AG04450 (cell line): ENCODE data around the gene C1orf21. TPM values are rescaled to one million over a fixed set of nuclear protein-coding genes. Genes with fewer than 3 reads are reported as not detected.

Experiments used
- CTCF ChIA-PET: fragments of 300-600, 350-600 bp; formaldehyde crosslinking; extraction: SDS; loops from one replicate; lab custom pipeline; 2022; ENCODE audit warnings: antibody characterized with exemption, inconsistent platforms; lab: Charles Lee
- POLR2A ChIA-PET: fragments of 350-600 bp; formaldehyde crosslinking; extraction: SDS; loops from one replicate; lab custom pipeline; 2021; ENCODE audit warnings: antibody characterized with exemption, inconsistent platforms; lab: Yijun Ruan, JAX
- DNase-seq: peaks from one replicate; pipeline ENCODE4 v3.0.0-alpha.2; 2011; ENCODE audit warnings: low read depth, low spot score
- H3K27ac ChIP-seq: one replicate; pipeline ENCODE4 v1.5.1; 2012; ENCODE audit warnings: low read depth, low read length, control low read depth
- H3K27me3 ChIP-seq: one replicate; pipeline ENCODE4 v1.6.0; 2012; ENCODE audit warnings: low read length; ENCODE audit not compliant: control insufficient read depth, insufficient read depth
- H3K4me3 ChIP-seq: 2 replicates; pipeline ENCODE4 v1.5.1; 2011; ENCODE audit warnings: mild to moderate bottlenecking, low read depth, low read length, control low read depth
- H3K9me3 ChIP-seq: 2 replicates; pipeline ENCODE4 v1.5.1; 2012; ENCODE audit warnings: low read length; ENCODE audit not compliant: control insufficient read depth, insufficient read depth
- polyA plus RNA-seq: library from polyadenylated mRNA; depleted of rRNA; stranded (reverse); fragments of >200 nt; gene quantifications from 2 replicates; pipeline ENCODE4 v1.2.3, GENCODE V29; 2011
- TF ChIP-seq, protein P1 (sequence below): IDR thresholded peaks from 2 replicates; pipeline ENCODE4 v1.5.1; 2011; ENCODE audit warnings: low read depth, low read length, control low read depth, inconsistent platforms

C1orf21 gene
- polyA plus RNA-seq, 1 experiment = 29.5 TPM

DNA sequence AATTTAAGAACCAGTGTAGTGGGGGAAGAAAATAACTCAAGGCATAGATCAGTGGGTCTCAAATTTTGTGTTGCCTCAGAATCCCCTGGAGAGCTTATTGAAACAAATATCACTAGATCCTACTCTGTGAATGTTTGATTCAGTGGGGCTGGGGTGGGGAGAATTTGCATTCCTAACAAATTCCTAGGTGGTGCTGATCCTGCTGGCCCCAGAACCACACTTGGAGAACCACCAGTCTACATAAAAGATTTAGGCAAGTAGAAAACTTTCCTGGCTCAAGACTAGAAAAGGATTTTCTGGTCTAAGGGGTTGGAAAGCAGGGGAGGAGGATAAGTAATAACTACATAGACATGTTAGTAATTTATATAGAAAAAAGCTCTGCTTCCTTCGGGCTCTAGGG is 34.1 kb upstream of the C1orf21 start:
- ChIA-PET POLR2A (no interaction called here), CTCF (no interaction called here)
- TF ChIP-seq, protein P1, sequence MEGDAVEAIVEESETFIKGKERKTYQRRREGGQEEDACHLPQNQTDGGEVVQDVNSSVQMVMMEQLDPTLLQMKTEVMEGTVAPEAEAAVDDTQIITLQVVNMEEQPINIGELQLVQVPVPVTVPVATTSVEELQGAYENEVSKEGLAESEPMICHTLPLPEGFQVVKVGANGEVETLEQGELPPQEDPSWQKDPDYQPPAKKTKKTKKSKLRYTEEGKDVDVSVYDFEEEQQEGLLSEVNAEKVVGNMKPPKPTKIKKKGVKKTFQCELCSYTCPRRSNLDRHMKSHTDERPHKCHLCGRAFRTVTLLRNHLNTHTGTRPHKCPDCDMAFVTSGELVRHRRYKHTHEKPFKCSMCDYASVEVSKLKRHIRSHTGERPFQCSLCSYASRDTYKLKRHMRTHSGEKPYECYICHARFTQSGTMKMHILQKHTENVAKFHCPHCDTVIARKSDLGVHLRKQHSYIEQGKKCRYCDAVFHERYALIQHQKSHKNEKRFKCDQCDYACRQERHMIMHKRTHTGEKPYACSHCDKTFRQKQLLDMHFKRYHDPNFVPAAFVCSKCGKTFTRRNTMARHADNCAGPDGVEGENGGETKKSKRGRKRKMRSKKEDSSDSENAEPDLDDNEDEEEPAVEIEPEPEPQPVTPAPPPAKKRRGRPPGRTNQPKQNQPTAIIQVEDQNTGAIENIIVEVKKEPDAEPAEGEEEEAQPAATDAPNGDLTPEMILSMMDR = no peak
- Histone ChIP-seq H3K4me3 (no peak overlapping the region), H3K27ac (no peak overlapping the region), H3K9me3 (no peaks in the 10 kb centered on the region), H3K27me3 (peaks cover 12% of the 10 kb centered on the region)
- no peak for DNase-seq

DNA sequence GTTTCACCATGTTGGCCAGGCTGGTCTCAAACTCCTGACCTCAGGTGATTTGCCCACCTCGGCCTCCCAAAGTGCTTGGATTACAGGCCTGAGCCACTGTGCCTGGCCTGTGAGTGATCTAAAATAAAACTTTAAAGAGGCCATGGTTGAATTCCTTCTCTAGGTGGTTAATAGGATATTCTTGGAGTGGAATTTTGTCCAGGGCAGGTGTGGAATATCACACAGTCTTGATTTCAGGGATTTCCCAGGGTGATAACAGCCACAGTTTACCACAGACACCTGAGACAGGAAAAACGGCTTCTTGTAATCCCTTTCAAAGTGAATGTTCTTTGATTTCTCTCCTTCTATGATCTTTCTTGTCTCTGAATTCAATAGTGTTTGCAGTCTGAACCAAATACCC is 32.1 kb upstream of the C1orf21 start:
- no peak overlapping the region for H3K27ac ChIP-seq
- TF ChIP-seq, protein P1 = no peak
- H3K27me3 ChIP-seq = peaks cover 12% of the 10 kb centered on the region
- ChIA-PET POLR2A (no interaction called here), CTCF (no interaction called here)
- no peak for DNase-seq
- no peak overlapping the region for H3K4me3 ChIP-seq
- no peaks in the 10 kb centered on the region for H3K9me3 ChIP-seq

DNA sequence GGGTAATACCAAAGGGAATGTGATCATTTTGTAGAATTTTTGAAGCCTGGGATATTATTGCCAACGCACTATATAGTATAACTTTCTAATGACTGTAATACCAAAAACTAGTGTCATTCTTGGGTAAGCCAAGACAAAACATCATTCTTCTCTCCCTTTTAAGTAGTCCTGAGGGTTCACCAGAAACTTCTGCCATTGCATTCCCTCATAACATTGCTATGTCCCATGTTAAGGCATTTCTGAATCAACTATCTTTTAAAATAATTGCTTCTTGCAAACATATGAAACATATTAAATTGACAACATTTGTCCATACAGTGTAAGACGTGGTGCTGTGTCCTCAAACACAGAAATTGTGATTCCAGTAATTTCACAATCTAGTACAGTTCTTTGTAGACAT is 29.9 kb upstream of the C1orf21 start:
- no peak overlapping the region for H3K27ac ChIP-seq
- TF ChIP-seq, protein P1 = no peak
- H3K27me3 ChIP-seq = peaks cover 15% of the 10 kb centered on the region
- no peaks in the 10 kb centered on the region for H3K9me3 ChIP-seq
- ChIA-PET POLR2A (no interaction called here), CTCF (interaction anchor here (0.9 kb wide), 1 partner anchor 307 kb away, joined by 3 read pairs; no protein-coding TSS in a partner anchor)
- no peak for DNase-seq
- H3K4me3 ChIP-seq = no peak overlapping the region

DNA sequence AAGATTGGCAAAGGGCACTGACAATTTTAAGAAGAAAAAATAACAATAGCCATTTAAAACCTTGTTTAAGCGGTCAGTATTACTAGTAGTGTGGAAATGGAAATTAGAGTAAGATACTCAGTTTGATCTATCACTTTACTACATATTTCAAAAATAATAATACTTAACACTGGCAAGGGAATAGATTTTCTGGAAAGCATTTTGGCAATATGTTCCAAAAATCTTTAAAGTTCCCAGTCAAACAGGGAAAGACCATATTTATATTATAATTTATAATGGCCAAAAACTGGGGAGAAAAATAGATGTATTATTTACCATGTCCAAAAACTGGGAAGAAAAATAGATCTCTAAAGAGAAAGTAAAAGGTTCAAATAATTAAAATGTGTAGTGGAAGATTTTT is 28.6 kb upstream of the C1orf21 start:
- TF ChIP-seq, protein P1 = no peak
- H3K27ac ChIP-seq = no peak overlapping the region
- POLR2A ChIA-PET = no interaction called here
- peaks cover 10% of the 10 kb centered on the region for H3K27me3 ChIP-seq
- no peaks in the 10 kb centered on the region for H3K9me3 ChIP-seq
- H3K4me3 ChIP-seq = no peak overlapping the region
- no peak for DNase-seq
- CTCF ChIA-PET = no interaction called here

DNA sequence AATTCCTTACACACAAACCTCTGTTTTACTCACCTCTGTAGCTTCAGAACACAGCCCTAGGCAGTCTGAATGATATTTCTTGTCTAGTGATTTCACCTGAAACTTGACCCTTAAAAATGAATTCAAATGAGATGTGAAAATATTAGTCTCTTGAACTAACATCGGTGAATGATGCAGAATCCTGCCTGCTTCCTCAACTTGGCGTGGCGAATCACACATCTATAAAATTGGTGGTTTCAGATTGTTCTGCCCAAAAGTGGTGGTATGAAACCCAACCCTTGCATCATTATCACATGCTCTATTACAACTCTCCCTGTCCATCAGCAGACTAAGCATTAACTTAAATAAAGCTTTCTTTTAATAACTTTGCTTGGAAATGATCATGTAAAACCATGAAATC is 26.9 kb upstream of the C1orf21 start:
- Histone ChIP-seq H3K27me3 (peaks cover 8% of the 10 kb centered on the region), H3K9me3 (no peaks in the 10 kb centered on the region; the same call in 1 of the 2 replicates), H3K4me3 (no peak overlapping the region), H3K27ac (no peak overlapping the region)
- no peak for DNase-seq
- ChIA-PET CTCF (interaction anchor here (1.8 kb wide), 1 partner anchor 304 kb away, joined by 5 read pairs; no protein-coding TSS in a partner anchor), POLR2A (no interaction called here)
- TF ChIP-seq, protein P1 = no peak
